ENCODE measurements around the gene RAB17. TPM values are rescaled to one million over a fixed set of nuclear protein-coding genes. Genes with fewer than 3 reads are reported as not detected.

Gene RAB17
- total and polyA plus RNA-seq, 4 donors, result 19.3 to 73.3 (median 46.4) TPM

GRCh38 chr2:237633061-237633561 lies 42.6 kb upstream of the RAB17 start:
- Histone ChIP-seq H3K27me3 (ENCODE audit: control insufficient read depth in 3 of 3, insufficient read depth in 3 of 3, low read length in 2 of 3) (no peaks in the 10 kb centered on the region), H3K27ac (ENCODE audit: low read depth in 1 of 2, low read length in 1 of 2) (peak overlapping the region in 1 of 2 donors; percentile 67), H3K9ac (ENCODE audit: insufficient read depth in 1 of 2, low read length in 2 of 2) (peak overlapping the region in 1 of 2 donors; percentile 23), H3K36me3 (ENCODE audit: control insufficient read depth in 4 of 4, insufficient read depth in 4 of 4, low read length in 4 of 4) (no peaks in the 10 kb centered on the region), H3K4me3 (no peak overlapping the region), H3K4me1 (ENCODE audit: control insufficient read depth in 5 of 5, insufficient read depth in 5 of 5, low read length in 5 of 5) (peaks cover 4 to 28% (median 5%) of the 10 kb centered on the region in 5 donors), H3K9me3 (ENCODE audit: control insufficient read depth in 4 of 4, insufficient read depth in 3 of 4, low read length in 3 of 4) (peaks cover 0 to 3% (median 0%) of the 10 kb centered on the region in 4 donors)
- 64 to 74% methylated on average over 10 of the region's 10 CpGs for WGBS, 2 donors
- no peak for TF ChIP-seq CTCF (IDR thresholded peaks at IDR 0.05; ENCODE audit: control extremely low read depth, extremely low read depth)
- ATAC-seq (ENCODE audit: insufficient read depth, low FRiP score) (peak; percentile 29), DNase-seq (peak; percentile 73 to 88 (median 88))

GRCh38 chr2:237631801-237632585 lies 41.5 kb upstream of the RAB17 start:
- Histone ChIP-seq H3K36me3 (ENCODE audit: control insufficient read depth in 4 of 4, insufficient read depth in 4 of 4, low read length in 4 of 4) (no peaks in the 10 kb centered on the region), H3K9ac (ENCODE audit: insufficient read depth in 1 of 2, low read length in 2 of 2) (no peak overlapping the region), H3K4me1 (ENCODE audit: control insufficient read depth in 5 of 5, insufficient read depth in 5 of 5, low read length in 5 of 5) (peaks cover 4 to 31% (median 6%) of the 10 kb centered on the region in 5 donors), H3K27me3 (ENCODE audit: control insufficient read depth in 3 of 3, insufficient read depth in 3 of 3, low read length in 2 of 3) (no peaks in the 10 kb centered on the region), H3K9me3 (ENCODE audit: control insufficient read depth in 4 of 4, insufficient read depth in 3 of 4, low read length in 3 of 4) (peaks cover 0 to 3% (median 0%) of the 10 kb centered on the region in 4 donors), H3K4me3 (no peak overlapping the region), H3K27ac (ENCODE audit: low read depth in 1 of 2, low read length in 1 of 2) (peak overlapping the region in 1 of 2 donors; percentile 67)
- ATAC-seq (ENCODE audit: insufficient read depth, low FRiP score) (no peak), DNase-seq (no peak)
- TF ChIP-seq CTCF (IDR thresholded peaks at IDR 0.05; ENCODE audit: control extremely low read depth, extremely low read depth), result no peak
- WGBS, 2 donors, result 83 to 90% methylated on average over 19 of the region's 19 CpGs

GRCh38 chr2:237631007-237631785 lies 40.7 kb upstream of the RAB17 start:
- peak overlapping the region in 1 of 2 donors; percentile 62 for H3K27ac ChIP-seq (ENCODE audit: low read depth in 1 of 2, low read length in 1 of 2)
- DNase-seq, result no peak

More at GRCh38 chr2:237631007-237631785, 40.7 kb upstream of the RAB17 start:
- H3K9ac ChIP-seq (ENCODE audit: insufficient read depth in 1 of 2, low read length in 2 of 2), result no peak overlapping the region
- no peak for ATAC-seq (ENCODE audit: insufficient read depth, low FRiP score)
- no peaks in the 10 kb centered on the region for H3K27me3 ChIP-seq (ENCODE audit: control insufficient read depth in 3 of 3, insufficient read depth in 3 of 3, low read length in 2 of 3)
- H3K9me3 ChIP-seq (ENCODE audit: control insufficient read depth in 4 of 4, insufficient read depth in 3 of 4, low read length in 3 of 4), result peaks cover 0 to 3% (median 0%) of the 10 kb centered on the region in 4 donors
- H3K4me3 ChIP-seq, result no peak overlapping the region
- 91 to 92% methylated on average over 14 of the region's 14 CpGs for WGBS, 2 donors
- peaks cover 5 to 35% (median 8%) of the 10 kb centered on the region in 5 donors for H3K4me1 ChIP-seq (ENCODE audit: control insufficient read depth in 5 of 5, insufficient read depth in 5 of 5, low read length in 5 of 5)
- no peak for TF ChIP-seq CTCF (IDR thresholded peaks at IDR 0.05; ENCODE audit: control extremely low read depth, extremely low read depth)
- H3K36me3 ChIP-seq (ENCODE audit: control insufficient read depth in 4 of 4, insufficient read depth in 4 of 4, low read length in 4 of 4), result no peaks in the 10 kb centered on the region

Data from lung (tissue), 12 donors.